SK-N-SH treated with all-trans-retinoic acid at 6 μM for 48 hours (cell line): Measurements from ENCODE around the gene USP48.

ENCODE experiments used
- ZFP3 ChIP-seq: fragments of 250-450 bp; sonication (Bioruptor Pico); IDR thresholded peaks from 2 replicates; pipeline ENCODE4 v1.5.0; 2020; ENCODE audit warnings: mild to moderate bottlenecking, moderate library complexity
- ZNF70 ChIP-seq: fragments of 450-650 bp; formaldehyde crosslinking; IDR thresholded peaks from 2 replicates; pipeline ENCODE4 v1.5.0; 2020; ENCODE audit warnings: mild to moderate bottlenecking, moderate library complexity
- ZNF8 ChIP-seq: fragments of 450-650 bp; formaldehyde crosslinking; IDR thresholded peaks from 2 replicates; pipeline ENCODE4 v1.5.0; 2020; ENCODE audit warnings: mild to moderate bottlenecking, moderate library complexity
- TF ChIP-seq, protein P1 (sequence below): fragments of 250-450 bp; sonication (Bioruptor Pico); IDR thresholded peaks from 2 replicates; pipeline ENCODE4 v1.8.0; 2020; ENCODE audit warnings: mild to moderate bottlenecking, moderate library complexity, borderline replicate concordance

DNA sequence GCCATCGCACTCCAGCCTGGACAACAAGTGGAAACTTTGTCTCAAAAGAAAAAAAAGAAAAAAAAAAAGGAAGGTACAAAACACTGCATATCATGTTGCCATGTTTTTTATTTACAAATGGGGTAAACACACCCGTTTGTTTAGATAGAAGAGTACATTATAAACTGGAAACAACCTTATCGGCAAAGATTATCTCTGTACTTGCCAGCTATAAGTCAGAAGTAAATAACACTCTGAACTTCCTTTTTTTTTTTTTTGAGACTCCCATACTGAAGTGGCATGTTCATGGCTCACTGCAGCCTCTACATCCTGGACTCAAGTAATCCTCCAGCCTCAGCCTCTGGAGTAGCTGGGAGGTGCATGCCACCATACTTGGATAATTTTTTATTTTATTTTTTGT lies 21.9 kb downstream of the USP48 start:
- TF ChIP-seq, protein P1, sequence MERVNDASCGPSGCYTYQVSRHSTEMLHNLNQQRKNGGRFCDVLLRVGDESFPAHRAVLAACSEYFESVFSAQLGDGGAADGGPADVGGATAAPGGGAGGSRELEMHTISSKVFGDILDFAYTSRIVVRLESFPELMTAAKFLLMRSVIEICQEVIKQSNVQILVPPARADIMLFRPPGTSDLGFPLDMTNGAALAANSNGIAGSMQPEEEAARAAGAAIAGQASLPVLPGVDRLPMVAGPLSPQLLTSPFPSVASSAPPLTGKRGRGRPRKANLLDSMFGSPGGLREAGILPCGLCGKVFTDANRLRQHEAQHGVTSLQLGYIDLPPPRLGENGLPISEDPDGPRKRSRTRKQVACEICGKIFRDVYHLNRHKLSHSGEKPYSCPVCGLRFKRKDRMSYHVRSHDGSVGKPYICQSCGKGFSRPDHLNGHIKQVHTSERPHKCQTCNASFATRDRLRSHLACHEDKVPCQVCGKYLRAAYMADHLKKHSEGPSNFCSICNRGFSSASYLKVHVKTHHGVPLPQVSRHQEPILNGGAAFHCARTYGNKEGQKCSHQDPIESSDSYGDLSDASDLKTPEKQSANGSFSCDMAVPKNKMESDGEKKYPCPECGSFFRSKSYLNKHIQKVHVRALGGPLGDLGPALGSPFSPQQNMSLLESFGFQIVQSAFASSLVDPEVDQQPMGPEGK: no peak
- TF ChIP-seq ZNF70: no peak
- no peak for TF ChIP-seq ZFP3 (CRISPR knock-in tag)
- no peak for TF ChIP-seq ZNF8
